ENCODE results near the gene SEMA6A.

GRCh38 chr5:116616876-116617275, 42.3 kb upstream of the SEMA6A start:
- TF ChIP-seq CTCF (IDR thresholded peaks at IDR 0.05) (no peak), POLR2AphosphoS5 (IDR thresholded peaks at IDR 0.05) (no peak), POLR2A (IDR thresholded peaks at IDR 0.05) (no peak)

Measured in breast epithelium (tissue), 3 donors.